HEK293 (cell line): ENCODE data around the gene ING5.
A peak's percentile ranks its signal among the peaks of the same experiment; 100 is the strongest.

ENCODE experiments used
- CTCF ChIA-PET: fragments of 350-600 bp; formaldehyde crosslinking; extraction: SDS; loops from one replicate; lab custom pipeline; 2021; ENCODE audit warnings: antibody characterized with exemption; lab: Yijun Ruan, JAX
- POLR2A ChIA-PET: fragments of 300-600 bp; formaldehyde crosslinking; extraction: SDS; loops from one replicate; lab custom pipeline; 2020; ENCODE audit warnings: antibody characterized with exemption, inconsistent platforms; lab: Yijun Ruan, JAX
- H3K27ac ChIP-seq: fragments of 200-500 bp; sonication (Bioruptor generic); 2 replicates; pipeline ENCODE4 v1.5.1; 2014; ENCODE audit warnings: low read depth, low read length, control low read depth, inconsistent platforms; ENCODE audit errors: extremely low read depth
- H3K36me3 ChIP-seq, 2 experiments: fragments of 200-500 bp in 1 of 2; sonication (Bioruptor generic) in 1 of 2; 1 replicate in 1 of 2; 2 replicates in 1 of 2; pipeline ENCODE4 v1.5.1; 2014 to 2017; ENCODE audit warnings: inconsistent platforms in 2 of 2, low read length in 2 of 2; ENCODE audit not compliant: control insufficient read depth in 2 of 2, insufficient read depth in 1 of 2
- H3K4me1 ChIP-seq: fragments of 200-500 bp; sonication (Bioruptor generic); 2 replicates; pipeline ENCODE4 v1.5.1; 2014; ENCODE audit warnings: mild to moderate bottlenecking, low read length, inconsistent platforms; ENCODE audit not compliant: control insufficient read depth, insufficient read depth
- H3K4me3 ChIP-seq: 2 replicates; pipeline ENCODE4 v1.5.1; 2011; ENCODE audit warnings: low read depth, mild to moderate bottlenecking, control low read depth, low read length, moderate library complexity
- H3K9me3 ChIP-seq: fragments of 200-500 bp; sonication (Bioruptor generic); 2 replicates; pipeline ENCODE4 v1.5.1; 2014; ENCODE audit warnings: low read depth, low read length, inconsistent platforms; ENCODE audit not compliant: control insufficient read depth, insufficient read depth
- GLIS2 ChIP-seq: fragments of 450-650 bp; formaldehyde crosslinking; IDR thresholded peaks from 2 replicates; pipeline ENCODE4 v1.5.1; 2016; ENCODE audit warnings: missing biosample characterization, missing genetic modification characterization
- PRDM1 ChIP-seq: fragments of 450-650 bp; formaldehyde crosslinking; IDR thresholded peaks from 2 replicates; pipeline ENCODE4; 2016; ENCODE audit warnings: missing biosample characterization, missing genetic modification characterization
- ZNF140 ChIP-seq: fragments of 450-650 bp; formaldehyde crosslinking; IDR thresholded peaks from 2 replicates; pipeline ENCODE4 v1.5.1; 2016; ENCODE audit warnings: missing biosample characterization, missing genetic modification characterization
- ZNF221 ChIP-seq: fragments of 450-650 bp; formaldehyde crosslinking; IDR thresholded peaks from 2 replicates; pipeline ENCODE4 v1.5.1; 2017; ENCODE audit warnings: missing biosample characterization, missing genetic modification characterization, borderline replicate concordance
- ZNF311 ChIP-seq: fragments of 450-650 bp; formaldehyde crosslinking; IDR thresholded peaks from 2 replicates; pipeline ENCODE4 v1.5.1; 2017; ENCODE audit warnings: missing biosample characterization, missing genetic modification characterization, borderline replicate concordance
- ZNF416 ChIP-seq: fragments of 450-650 bp; formaldehyde crosslinking; IDR thresholded peaks from 2 replicates; pipeline ENCODE4 v1.5.1; 2016; ENCODE audit warnings: missing biosample characterization, missing genetic modification characterization
- ZNF513 ChIP-seq: fragments of 450-650 bp; IDR thresholded peaks from 2 replicates; pipeline ENCODE4 v1.5.1; 2018; ENCODE audit warnings: missing biosample characterization, missing genetic modification characterization
- ZNF549 ChIP-seq: fragments of 450-650 bp; IDR thresholded peaks from 2 replicates; pipeline ENCODE4 v1.5.1; 2018; ENCODE audit warnings: missing biosample characterization, missing genetic modification characterization, mild to moderate bottlenecking, inconsistent platforms, moderate library complexity
- TF ChIP-seq, protein P1 (sequence below): fragments of 450-650 bp; formaldehyde crosslinking; IDR thresholded peaks from 2 replicates; pipeline ENCODE4 v1.5.1; 2016; ENCODE audit warnings: missing biosample characterization, missing genetic modification characterization
- TF ChIP-seq, protein P2 (sequence below): fragments of 450-650 bp; formaldehyde crosslinking; optimal IDR thresholded peaks from 2 replicates; pipeline ENCODE3; 2016; ENCODE audit warnings: missing biosample characterization, mild to moderate bottlenecking, missing genetic modification characterization

Gene ING5

DNA sequence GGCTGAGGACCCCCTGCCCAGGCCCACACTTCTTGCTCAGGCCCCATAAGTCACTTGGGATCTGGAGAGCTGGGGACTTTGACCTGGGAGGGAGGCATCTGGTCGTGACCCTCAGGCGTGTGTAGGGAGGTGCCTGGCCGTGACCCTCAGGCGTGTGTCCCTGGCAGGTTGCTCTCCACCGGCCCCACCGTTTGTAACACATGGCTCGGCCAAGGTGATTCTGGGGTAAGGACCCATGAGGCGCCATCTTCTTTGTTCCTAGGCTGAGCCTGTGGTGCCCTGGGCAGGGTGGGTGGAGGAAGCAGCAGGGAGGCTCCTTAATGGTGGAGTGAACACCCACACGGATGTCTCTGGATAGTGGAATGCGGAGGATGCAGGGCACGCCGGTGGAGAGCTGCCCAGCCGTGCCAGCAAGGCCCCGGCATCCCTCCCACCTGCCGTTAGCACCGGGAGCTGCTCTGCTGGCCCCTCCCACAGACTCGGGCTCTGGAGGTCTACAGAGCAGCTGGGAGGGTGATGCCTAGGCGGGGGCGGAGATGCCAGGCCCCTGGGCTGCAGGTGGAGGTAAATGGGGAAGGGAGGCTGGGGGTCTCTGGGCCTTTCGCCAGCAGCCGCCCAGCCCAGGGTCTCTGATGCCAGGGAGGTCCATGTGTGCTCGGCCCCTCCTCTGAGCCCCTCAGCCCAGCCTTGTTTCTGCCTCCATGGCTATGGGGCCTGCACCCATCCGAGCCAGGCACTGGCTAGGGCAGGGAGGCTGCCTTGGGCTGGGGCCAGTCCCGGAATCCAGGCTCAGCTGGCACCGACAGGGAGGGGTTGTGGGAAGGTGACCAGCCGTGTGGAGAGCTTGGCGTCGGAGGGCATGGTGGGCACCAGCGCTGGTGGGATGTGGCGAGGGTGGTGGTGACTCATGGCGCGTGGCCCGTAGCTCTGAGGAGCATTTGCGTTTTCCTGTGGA is 73.7 kb downstream of the ING5 start (continued):
- TF ChIP-seq ZNF549 (tag by site-specific recombination) (no peak), GLIS2 (tag by site-specific recombination) (0 out of 2 replicates have a peak, but pooled peaks have one; percentile 13)

DNA sequence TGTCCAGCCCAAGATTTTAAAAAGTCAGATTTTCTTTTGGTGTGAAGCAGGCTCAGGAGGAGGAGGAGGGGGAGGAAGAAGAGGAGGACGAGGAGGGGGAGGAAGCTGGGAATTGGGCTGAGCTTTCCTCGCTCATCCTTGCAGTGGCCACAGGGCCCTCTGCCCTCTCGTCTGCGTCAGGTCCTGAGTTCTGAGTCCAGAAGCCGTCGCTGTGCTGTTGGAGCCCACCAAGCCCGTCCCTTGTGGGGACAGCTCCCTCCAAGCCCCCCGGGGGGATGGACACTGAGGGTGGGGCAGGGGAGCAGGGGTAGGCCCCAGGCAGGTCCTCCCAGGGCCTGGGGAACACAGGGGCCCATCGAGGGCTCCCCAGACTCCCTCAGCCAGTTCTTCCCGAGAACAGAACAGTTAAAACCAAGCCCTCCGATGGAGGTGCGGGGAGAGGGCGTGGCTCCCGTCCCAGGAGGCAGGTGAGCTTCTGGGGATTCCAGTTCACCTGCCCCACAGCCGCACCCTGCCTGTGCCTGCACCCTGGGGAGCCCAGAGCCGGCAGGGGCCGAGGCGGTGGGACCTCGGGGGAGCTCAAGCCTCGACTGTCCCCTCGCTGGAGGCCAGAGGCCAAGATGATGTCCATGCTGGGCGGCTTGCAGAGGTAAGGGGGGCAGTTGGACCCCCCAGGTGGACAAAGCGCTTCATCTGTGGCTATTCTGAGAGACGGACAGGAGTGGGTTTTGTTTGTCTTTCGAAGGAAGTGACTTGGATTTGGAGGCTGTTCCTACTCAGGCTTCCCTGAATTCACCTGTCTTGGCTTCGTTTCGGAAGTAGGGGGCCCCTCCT is 74.7 kb downstream of the ING5 start, which contains the start of gene GAL3ST2:
TSS of gene GAL3ST2 (plus strand) at position 487 of the 834 bp plus-strand sequence. CDS start at position 621, 134 bp downstream.
- Histone ChIP-seq H3K4me1 (no peaks in the 10 kb centered on the region), H3K36me3 (no peaks in the 10 kb centered on the region), H3K9me3 (no peaks in the 10 kb centered on the region), H3K27ac (no peak within 1 kb of the TSS), H3K4me3 (no peak within 1 kb of the TSS)
- CTCF ChIA-PET = interaction anchor here (0.6 kb wide), 1 partner anchor 1459 kb away, joined by 4 read pairs; no protein-coding TSS in a partner anchor
- POLR2A ChIA-PET = no interaction called here
- TF ChIP-seq PRDM1 (tag by site-specific recombination) = no peak
- peak; percentile 52 for TF ChIP-seq ZNF513 (tag by site-specific recombination)

GRCh38 chr2:241777170-241777685 is 75.4 kb downstream of the ING5 start:
- POLR2A ChIA-PET = no interaction called here
- Histone ChIP-seq H3K4me3 (no peak overlapping the region), H3K4me1 (no peaks in the 10 kb centered on the region), H3K9me3 (no peaks in the 10 kb centered on the region), H3K27ac (no peak overlapping the region), H3K36me3 (no peaks in the 10 kb centered on the region)
- CTCF ChIA-PET = interaction anchor here (0.6 kb wide), 1 partner anchor 1460 kb away, joined by 4 read pairs; no protein-coding TSS in a partner anchor
- TF ChIP-seq ZNF311 (no peak), ZNF221 (tag by site-specific recombination) (no peak), ZNF140 (tag by site-specific recombination) (no peak), ZNF416 (tag by site-specific recombination) (no peak)
- TF ChIP-seq, protein P1, sequence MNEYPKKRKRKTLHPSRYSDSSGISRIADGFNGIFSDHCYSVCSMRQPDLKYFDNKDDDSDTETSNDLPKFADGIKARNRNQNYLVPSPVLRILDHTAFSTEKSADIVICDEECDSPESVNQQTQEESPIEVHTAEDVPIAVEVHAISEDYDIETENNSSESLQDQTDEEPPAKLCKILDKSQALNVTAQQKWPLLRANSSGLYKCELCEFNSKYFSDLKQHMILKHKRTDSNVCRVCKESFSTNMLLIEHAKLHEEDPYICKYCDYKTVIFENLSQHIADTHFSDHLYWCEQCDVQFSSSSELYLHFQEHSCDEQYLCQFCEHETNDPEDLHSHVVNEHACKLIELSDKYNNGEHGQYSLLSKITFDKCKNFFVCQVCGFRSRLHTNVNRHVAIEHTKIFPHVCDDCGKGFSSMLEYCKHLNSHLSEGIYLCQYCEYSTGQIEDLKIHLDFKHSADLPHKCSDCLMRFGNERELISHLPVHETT (tag by site-specific recombination) = no peak
- TF ChIP-seq, protein P2, sequence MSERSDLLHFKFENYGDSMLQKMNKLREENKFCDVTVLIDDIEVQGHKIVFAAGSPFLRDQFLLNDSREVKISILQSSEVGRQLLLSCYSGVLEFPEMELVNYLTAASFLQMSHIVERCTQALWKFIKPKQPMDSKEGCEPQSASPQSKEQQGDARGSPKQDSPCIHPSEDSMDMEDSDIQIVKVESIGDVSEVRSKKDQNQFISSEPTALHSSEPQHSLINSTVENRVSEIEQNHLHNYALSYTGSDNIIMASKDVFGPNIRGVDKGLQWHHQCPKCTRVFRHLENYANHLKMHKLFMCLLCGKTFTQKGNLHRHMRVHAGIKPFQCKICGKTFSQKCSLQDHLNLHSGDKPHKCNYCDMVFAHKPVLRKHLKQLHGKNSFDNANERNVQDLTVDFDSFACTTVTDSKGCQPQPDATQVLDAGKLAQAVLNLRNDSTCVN = no peak
